Ishikawa (cell line): ENCODE measurements around the gene CCDC68.

Experiments used
- CEBPB ChIP-seq: IDR thresholded peaks from 2 replicates; pipeline ENCODE4 v1.6.1; 2012
- CREB1 ChIP-seq: IDR thresholded peaks from 2 replicates; pipeline ENCODE4 v1.6.1; 2012; ENCODE audit warnings: low read depth
- EGR1 ChIP-seq: IDR thresholded peaks from 2 replicates; pipeline ENCODE4 v1.6.1; 2012
- EP300 ChIP-seq: IDR thresholded peaks from 2 replicates; pipeline ENCODE4 v1.6.1; 2012; ENCODE audit warnings: borderline replicate concordance
- FOXM1 ChIP-seq: IDR thresholded peaks from 2 replicates; pipeline ENCODE4 v1.6.1; 2012; ENCODE audit warnings: low read depth, borderline replicate concordance
- NFIC ChIP-seq: IDR thresholded peaks from 2 replicates; pipeline ENCODE4 v1.6.1; 2012
- RAD21 ChIP-seq: IDR thresholded peaks from 2 replicates; pipeline ENCODE4 v1.6.1; 2012; ENCODE audit warnings: low read depth
- TAF1 ChIP-seq: IDR thresholded peaks from 2 replicates; pipeline ENCODE4 v1.6.1; 2012; ENCODE audit warnings: low read depth, mild to moderate bottlenecking
- TCF12 ChIP-seq: IDR thresholded peaks from 2 replicates; pipeline ENCODE4 v1.6.1; 2012; ENCODE audit warnings: low read depth
- TEAD4 ChIP-seq: IDR thresholded peaks from 2 replicates; pipeline ENCODE4 v1.6.1; 2012
- YY1 ChIP-seq: IDR thresholded peaks from 2 replicates; pipeline ENCODE4 v1.6.1; 2012; ENCODE audit warnings: low read depth
- ZBTB7A ChIP-seq: IDR thresholded peaks from 2 replicates; pipeline ENCODE4 v1.6.1; 2012; ENCODE audit warnings: low read depth
- TF ChIP-seq, protein P1 (sequence below): IDR thresholded peaks from 2 replicates; pipeline ENCODE4 v1.6.1; 2012
- TF ChIP-seq, protein P2 (sequence below): IDR thresholded peaks from 2 replicates; pipeline ENCODE4 v1.6.1; 2012; ENCODE audit warnings: low read depth, mild to moderate bottlenecking

DNA sequence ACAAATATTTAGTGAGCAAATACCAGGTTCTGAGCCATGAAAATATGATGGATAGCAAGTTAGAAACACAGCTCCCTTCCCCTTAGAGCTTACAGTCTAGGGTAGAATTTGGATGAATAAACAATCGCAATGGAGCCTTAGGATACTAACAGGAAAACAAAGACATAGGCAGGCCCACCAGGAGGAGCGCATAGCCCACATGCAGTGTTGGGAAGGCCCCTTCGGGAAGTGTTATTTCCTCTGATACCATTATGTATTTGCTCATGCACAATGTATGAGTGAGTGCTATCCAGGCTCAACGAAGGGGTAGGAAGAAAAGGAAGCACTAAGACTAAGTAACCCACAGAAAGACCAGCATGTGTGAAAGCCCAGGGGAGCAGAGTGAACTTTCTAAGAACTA lies 76.9 kb downstream of the CCDC68 start:
- TF ChIP-seq, protein P1, sequence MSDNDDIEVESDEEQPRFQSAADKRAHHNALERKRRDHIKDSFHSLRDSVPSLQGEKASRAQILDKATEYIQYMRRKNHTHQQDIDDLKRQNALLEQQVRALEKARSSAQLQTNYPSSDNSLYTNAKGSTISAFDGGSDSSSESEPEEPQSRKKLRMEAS, result no peak
- TF ChIP-seq RAD21, result no peak
- TF ChIP-seq EP300, result no peak
- TF ChIP-seq FOXM1, result no peak
- TF ChIP-seq ZBTB7A, result no peak
- TF ChIP-seq, protein P2, sequence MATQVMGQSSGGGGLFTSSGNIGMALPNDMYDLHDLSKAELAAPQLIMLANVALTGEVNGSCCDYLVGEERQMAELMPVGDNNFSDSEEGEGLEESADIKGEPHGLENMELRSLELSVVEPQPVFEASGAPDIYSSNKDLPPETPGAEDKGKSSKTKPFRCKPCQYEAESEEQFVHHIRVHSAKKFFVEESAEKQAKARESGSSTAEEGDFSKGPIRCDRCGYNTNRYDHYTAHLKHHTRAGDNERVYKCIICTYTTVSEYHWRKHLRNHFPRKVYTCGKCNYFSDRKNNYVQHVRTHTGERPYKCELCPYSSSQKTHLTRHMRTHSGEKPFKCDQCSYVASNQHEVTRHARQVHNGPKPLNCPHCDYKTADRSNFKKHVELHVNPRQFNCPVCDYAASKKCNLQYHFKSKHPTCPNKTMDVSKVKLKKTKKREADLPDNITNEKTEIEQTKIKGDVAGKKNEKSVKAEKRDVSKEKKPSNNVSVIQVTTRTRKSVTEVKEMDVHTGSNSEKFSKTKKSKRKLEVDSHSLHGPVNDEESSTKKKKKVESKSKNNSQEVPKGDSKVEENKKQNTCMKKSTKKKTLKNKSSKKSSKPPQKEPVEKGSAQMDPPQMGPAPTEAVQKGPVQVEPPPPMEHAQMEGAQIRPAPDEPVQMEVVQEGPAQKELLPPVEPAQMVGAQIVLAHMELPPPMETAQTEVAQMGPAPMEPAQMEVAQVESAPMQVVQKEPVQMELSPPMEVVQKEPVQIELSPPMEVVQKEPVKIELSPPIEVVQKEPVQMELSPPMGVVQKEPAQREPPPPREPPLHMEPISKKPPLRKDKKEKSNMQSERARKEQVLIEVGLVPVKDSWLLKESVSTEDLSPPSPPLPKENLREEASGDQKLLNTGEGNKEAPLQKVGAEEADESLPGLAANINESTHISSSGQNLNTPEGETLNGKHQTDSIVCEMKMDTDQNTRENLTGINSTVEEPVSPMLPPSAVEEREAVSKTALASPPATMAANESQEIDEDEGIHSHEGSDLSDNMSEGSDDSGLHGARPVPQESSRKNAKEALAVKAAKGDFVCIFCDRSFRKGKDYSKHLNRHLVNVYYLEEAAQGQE, result no peak
- no peak for TF ChIP-seq YY1
- TF ChIP-seq TAF1, result no peak
- no peak for TF ChIP-seq NFIC
- no peak for TF ChIP-seq CEBPB
- no peak for TF ChIP-seq TEAD4
- TF ChIP-seq CREB1, result no peak
- no peak for TF ChIP-seq TCF12
- TF ChIP-seq EGR1, result no peak
